Stimulated activated CD8-positive, alpha-beta memory T cell treated with anti-CD3 and anti-CD28 coated beads, Interleukin-2, amount 100 ng/mL, for 48 hours (primary cell): ENCODE data around the gene ZAR1.
"Not testable (repeated sequence)": the region's sequence is repeated elsewhere in the genome, so short reads cannot be mapped to it uniquely, and the experiment has no call there.

ENCODE experiments used
- DNase-seq, 2 donors: peaks; one replicate each; pipeline ENCODE4 v3.0.0-alpha.2; 2020; ENCODE audit warnings: low read depth in 2 of 2

Gene ZAR1

GRCh38 chr4:48490012-48490679 lies at the start of gene ZAR1:
Gene ZAR1 (plus strand): TSS chr4:48490252. CDS start chr4:48490292, 40 bp downstream.
- no peak for DNase-seq

- DNase-seq, result not testable (repeated sequence)
Observed at GRCh38 chr4:48440914-48441313, 49.1 kb upstream of the ZAR1 start.

- no peak for DNase-seq
Observed at GRCh38 chr4:48445704-48446103, 44.3 kb upstream of the ZAR1 start.

GRCh38 chr4:48446642-48447041 lies 43.4 kb upstream of the ZAR1 start:
- DNase-seq, result no peak

GRCh38 chr4:48449151-48449550 lies 40.9 kb upstream of the ZAR1 start:
- no peak for DNase-seq

- DNase-seq, result no peak
Observed at GRCh38 chr4:48450740-48451139, 39.3 kb upstream of the ZAR1 start.

GRCh38 chr4:48451656-48452055 lies 38.4 kb upstream of the ZAR1 start:
- DNase-seq, result not testable (repeated sequence)

- no peak for DNase-seq
Observed at GRCh38 chr4:48454591-48454990, 35.5 kb upstream of the ZAR1 start.

- no peak for DNase-seq
Observed at GRCh38 chr4:48461000-48461399, 29.1 kb upstream of the ZAR1 start.

- DNase-seq, result no peak
Observed at GRCh38 chr4:48462363-48462762, 27.7 kb upstream of the ZAR1 start.

GRCh38 chr4:48467442-48467841 lies 22.6 kb upstream of the ZAR1 start:
- DNase-seq, result no peak

- no peak for DNase-seq
Observed at GRCh38 chr4:48467891-48468290, 22.2 kb upstream of the ZAR1 start.

- DNase-seq, result no peak
Observed at GRCh38 chr4:48470137-48470536, 19.9 kb upstream of the ZAR1 start.

GRCh38 chr4:48470570-48470969 lies 19.5 kb upstream of the ZAR1 start:
- no peak for DNase-seq

GRCh38 chr4:48472794-48473193 lies 17.3 kb upstream of the ZAR1 start:
- DNase-seq, result no peak

- DNase-seq, result no peak
Observed at GRCh38 chr4:48475770-48476169, 14.3 kb upstream of the ZAR1 start.

- DNase-seq, result no peak
Observed at GRCh38 chr4:48478273-48478672, 11.8 kb upstream of the ZAR1 start.

- DNase-seq, result no peak
Observed at GRCh38 chr4:48481581-48481980, 8.5 kb upstream of the ZAR1 start.

GRCh38 chr4:48483006-48483776 lies 6.9 kb upstream of the ZAR1 start, which contains the start of gene SLC10A4:
Gene SLC10A4 (plus strand): TSS chr4:48483343. CDS start chr4:48483562, 219 bp downstream.
- no peak for DNase-seq

- no peak for DNase-seq
Observed at GRCh38 chr4:48483777-48484493, 6.1 kb upstream of the ZAR1 start.

GRCh38 chr4:48484494-48485168 lies 5.4 kb upstream of the ZAR1 start:
- no peak for DNase-seq

- no peak for DNase-seq
Observed at GRCh38 chr4:48489683-48490011, 405 bp upstream of the ZAR1 start.
